GM21723 (cell line): Measurements from ENCODE around the gene SRPK3.
"Not testable (repeated sequence)": the region's sequence is repeated elsewhere in the genome, so short reads cannot be mapped to it uniquely, and the experiment has no call there.

Experiments used
- ATAC-seq: cut with Tn5 transposase; IDR thresholded peaks from one replicate; pipeline ENCODE4 v1.9.1; 2021; ENCODE audit warnings: mild to moderate bottlenecking, moderate library complexity; ENCODE audit not compliant: unreplicated experiment

The SRPK3 gene

GRCh38 chrX:153780678-153781427, at the start of gene SRPK3:
SRPK3 (plus strand) TSS chrX:153781041; CDS start chrX:153781087, 46 bp downstream.
- ATAC-seq: no peak

- no peak for ATAC-seq
These were observed 49.6 kb upstream of the SRPK3 start for GRCh38 chrX:153731117-153731844.

GRCh38 chrX:153731845-153732215, 49.0 kb upstream of the SRPK3 start:
- ATAC-seq: no peak

GRCh38 chrX:153732401-153732800, 48.4 kb upstream of the SRPK3 start:
- no peak for ATAC-seq

- ATAC-seq: no peak
These were observed 47.1 kb upstream of the SRPK3 start for GRCh38 chrX:153733651-153734240.

- no peak for ATAC-seq
These were observed 46.0 kb upstream of the SRPK3 start for GRCh38 chrX:153734871-153735270.

GRCh38 chrX:153735274-153735673, 45.6 kb upstream of the SRPK3 start:
- no peak for ATAC-seq

GRCh38 chrX:153736071-153736820, 44.6 kb upstream of the SRPK3 start:
- ATAC-seq: no peak

GRCh38 chrX:153736871-153737441, 43.9 kb upstream of the SRPK3 start:
- ATAC-seq: no peak

GRCh38 chrX:153738056-153738605, 42.7 kb upstream of the SRPK3 start:
- no peak for ATAC-seq

- no peak for ATAC-seq
These were observed 40.9 kb upstream of the SRPK3 start for GRCh38 chrX:153739754-153740486.

- ATAC-seq: no peak
These were observed 40.1 kb upstream of the SRPK3 start for GRCh38 chrX:153740631-153741222.

GRCh38 chrX:153741446-153741845, 39.4 kb upstream of the SRPK3 start:
- ATAC-seq: no peak

- not testable (repeated sequence) for ATAC-seq
These were observed 38.7 kb upstream of the SRPK3 start for GRCh38 chrX:153742111-153742510.

- ATAC-seq: not testable (repeated sequence)
These were observed 37.9 kb upstream of the SRPK3 start for GRCh38 chrX:153742796-153743467.

GRCh38 chrX:153743468-153744209, 37.2 kb upstream of the SRPK3 start:
- not testable (repeated sequence) for ATAC-seq

GRCh38 chrX:153744210-153745066, 36.4 kb upstream of the SRPK3 start:
- no peak for ATAC-seq
